NCI-H460 (cell line): ENCODE data around the gene HCRT. TPM values are rescaled to one million over a fixed set of nuclear protein-coding genes. Genes with fewer than 3 reads are reported as not detected.

Experiments used
- DNase-seq: peaks from one replicate; pipeline ENCODE4 v3.0.0-alpha.2; 2016; ENCODE audit warnings: low read depth; ENCODE audit errors: extremely low read depth
- total RNA-seq: library from RNA; depleted of rRNA; stranded (reverse); fragments of >200 nt; shearing (Covaris generic); gene quantifications from 2 replicates; pipeline ENCODE4 v1.2.3, GENCODE V29; 2014

HCRT gene
- total RNA-seq, 1 experiment from 2014 or later, result not detected

DNA sequence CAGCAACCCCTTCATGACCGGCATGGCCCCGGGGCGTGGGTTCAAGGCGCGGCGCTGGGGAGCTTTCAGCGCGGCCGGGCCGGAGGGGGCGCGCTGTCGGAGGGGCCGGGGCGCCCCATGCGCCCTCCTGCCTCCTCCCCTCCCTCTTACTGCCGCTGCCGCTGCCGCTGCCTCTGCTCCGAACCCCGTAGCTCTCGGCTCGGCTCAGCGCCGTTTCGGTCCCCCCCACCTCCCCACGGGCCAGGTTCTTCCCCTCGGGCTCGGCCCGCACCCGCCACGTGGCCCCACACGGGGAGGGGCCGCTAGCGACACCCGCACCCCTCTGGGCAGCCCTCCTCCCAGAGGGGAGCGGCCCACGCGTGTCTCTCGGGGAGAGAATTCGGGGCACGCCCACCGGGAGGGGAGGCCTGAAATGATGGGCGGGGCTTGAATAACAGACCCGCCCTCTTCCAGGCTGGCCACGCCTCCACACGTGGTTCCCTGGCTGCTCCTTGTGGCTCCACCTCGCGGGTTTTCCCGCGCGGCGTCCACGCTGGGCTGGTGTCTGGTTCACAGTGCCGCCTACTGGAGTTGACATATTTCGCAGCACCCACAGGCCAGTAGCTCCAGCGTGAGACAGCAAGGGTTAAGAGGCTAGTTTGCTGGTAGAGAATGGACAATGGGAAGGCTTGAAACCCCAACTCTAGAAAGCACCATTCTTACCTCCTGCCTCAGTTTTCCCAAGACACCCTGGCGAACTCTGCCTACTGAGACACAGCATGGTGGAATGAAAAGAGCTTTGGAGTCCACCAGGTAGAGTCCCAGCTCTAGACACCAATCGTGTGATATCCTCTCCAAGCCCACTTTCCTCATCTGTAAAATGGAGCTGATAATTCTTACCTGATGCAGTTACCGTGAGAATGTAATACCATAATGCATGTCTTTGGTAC is 4.1 kb downstream of the HCRT start, which contains the start of gene KCNH4:
TSS of gene KCNH4 (minus strand) at position 221 of the 929 bp plus-strand sequence. CDS start at position 24, 197 bp downstream.
- peak; percentile 29 for DNase-seq

DNA sequence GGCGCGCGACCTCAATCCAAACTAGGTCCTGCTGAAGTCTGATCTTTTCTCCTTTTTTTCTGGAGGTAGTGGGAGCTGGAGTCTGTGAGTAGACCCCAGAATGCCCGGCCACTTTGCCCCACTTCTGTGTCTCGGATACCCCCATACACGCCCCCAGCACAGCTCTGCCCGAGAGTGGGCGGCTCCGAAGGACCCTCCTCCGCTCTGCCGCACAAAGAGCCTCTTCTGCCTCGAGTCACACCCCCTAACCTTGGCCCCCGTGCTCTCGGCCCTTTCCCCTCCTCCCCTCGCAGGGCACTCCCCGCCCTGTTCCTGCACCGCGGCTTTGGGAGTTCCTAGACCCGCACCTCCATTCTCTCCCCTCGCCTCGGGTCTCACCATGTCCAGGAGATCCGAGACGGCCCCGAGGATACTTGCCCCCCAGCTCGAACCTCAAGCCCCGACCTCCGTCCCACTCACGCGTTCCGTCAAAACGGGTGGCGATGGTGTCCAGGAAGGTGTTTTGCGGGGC is 4.8 kb downstream of the HCRT start:
- no peak for DNase-seq

DNA sequence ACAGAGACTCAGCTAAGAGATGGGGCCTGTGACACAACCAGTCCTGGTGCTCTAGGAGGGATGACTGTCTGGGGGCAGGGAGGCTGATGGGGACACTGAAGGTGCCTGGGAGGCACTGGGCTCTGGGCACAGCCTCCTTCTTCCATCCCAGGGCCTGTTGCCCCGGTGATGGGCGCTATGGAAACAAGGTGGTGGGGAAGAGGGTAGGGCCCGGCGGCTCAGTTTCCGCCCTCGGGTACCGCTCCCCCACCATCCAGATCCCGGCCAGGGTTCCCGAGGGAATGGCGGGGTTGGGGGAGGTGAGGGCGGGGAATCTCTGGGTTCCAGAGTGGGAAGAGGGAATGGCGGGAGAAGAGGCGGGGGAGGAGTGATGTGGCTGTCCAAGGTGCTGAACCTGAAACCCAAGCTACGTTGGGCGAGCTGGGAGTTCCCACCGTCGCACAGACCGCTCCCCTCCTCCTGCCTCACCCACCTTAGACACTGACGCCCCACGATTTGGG is 5.3 kb downstream of the HCRT start:
- peak; percentile 43 for DNase-seq

DNA sequence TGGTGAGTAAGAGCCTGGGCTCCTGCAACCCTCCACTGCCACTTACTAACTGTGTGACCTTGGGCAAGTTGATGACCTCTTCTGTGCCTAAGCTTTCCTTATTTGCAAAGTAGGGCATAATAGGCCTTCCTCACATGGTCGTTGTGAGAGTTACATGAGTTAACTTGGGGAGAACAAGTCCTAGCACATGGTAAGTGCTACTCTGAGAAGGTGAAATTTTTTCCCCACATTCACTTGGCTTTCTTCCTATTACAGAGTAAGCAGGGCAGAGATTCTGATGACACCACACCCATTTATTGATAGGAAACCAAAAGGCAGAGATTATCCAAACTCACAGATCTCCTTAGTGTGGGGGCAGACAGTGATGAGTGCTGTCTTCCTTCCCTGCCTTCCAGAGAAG is 5.9 kb downstream of the HCRT start:
- DNase-seq, result no peak

DNA sequence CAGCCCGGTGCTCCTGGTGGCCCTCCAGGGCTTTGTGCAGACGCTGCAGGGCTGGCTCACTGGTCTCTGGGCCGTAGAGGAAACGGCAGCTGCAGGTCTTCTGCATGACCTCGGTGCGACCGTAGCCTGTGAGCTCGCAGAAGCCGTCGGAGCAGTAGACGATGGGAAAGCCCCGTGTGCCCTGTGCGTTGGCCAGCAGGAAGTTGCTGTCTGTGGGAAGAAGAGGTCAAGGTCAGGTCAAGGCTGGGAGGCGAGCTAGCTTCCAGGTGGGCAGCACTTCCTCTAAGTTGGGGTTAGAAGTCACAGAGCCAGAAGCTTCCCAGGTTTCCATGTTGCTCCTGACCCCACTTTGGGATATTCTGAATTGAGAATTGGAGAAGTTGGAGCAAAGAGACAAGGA is 6.4 kb downstream of the HCRT start:
- DNase-seq, result no peak

DNA sequence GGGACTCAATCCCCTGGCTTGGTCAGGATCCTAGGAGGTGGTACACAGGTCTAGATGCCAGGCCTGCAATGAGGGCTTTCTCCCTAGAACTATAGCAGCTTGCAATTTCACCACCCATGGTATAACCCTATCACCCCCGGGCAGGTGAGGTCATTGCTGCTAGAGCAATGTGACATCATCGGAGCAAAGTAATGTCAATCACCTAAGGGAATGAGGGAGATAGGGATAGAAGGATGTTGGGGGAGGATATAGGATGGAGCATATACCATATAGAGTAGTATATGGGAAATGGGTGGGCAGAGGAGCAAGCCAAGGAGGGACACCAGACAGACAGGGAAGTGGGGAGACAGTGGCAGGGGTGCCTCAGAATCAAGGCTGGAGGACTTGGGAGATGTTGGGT is 7.6 kb downstream of the HCRT start:
- no peak for DNase-seq

DNA sequence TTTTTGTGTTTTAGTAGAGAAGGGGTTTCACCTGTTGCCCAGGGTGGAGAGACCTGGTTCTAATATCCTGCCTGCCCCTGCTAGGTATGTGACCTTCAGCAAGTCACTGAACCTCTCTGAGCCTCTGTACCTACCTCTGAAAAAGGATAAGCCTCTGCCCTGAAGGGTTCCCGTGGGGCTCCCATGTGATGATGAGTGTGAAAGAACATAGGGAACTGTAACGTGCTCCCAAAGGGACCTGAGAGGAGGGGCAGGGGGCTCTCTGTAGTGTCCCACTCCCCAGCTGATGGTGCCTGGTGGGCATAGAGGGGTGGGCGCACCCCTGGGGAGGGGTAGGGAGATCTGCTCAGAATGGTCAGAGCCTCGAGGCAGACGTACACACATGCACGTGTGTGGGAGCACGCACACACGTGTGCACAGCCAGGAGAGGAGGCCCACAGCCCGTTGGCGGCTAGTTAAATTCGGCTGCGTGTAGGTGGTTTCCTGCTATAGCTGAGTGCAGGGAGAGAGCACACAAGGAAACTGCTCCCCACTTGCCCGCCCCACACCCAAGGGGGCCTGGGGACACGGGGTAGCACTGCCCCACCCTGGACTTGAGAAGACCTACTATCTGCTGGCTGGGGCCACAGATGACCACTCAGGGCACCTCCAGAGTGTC is 11.0 kb downstream of the HCRT start:
- no peak for DNase-seq

DNA sequence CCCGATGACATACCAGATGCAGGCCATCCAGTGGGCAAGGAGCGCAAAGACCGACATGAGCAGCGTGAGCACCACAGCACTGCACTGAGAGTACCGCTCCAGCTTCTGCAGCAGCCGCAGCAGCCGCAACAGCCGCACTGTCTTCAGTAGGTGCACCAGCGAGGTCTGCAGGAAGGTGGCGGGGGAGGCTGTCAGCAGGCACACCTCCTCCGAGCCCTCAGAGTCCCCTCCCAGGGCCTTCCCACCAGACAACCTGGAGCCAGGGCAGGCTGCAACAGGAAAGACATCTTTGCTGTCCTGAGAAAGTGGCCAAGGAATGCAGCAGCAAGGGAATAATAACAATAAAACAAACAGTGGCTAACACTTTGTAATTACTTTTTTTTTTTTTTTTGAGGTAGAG is 13.4 kb downstream of the HCRT start:
- no peak for DNase-seq

DNA sequence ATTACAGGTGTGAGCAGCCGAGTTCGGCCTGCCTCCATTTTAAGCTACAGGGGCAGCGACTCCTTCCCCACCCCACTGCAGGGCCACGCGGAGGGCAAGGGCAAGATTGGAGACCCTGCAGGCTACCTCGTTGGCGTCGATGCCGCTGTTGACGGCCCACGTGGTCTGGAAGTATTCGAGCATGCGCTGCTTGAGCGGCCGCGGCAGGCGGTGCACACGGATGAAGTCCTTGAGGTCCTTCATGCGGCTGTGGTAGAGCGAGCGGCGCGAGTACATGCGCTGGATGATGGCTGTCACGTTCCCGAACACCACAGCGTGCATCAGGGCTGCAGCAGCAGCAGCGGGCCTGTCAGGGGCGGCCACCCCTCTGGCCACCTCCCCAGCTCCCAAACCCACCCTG is 15.9 kb downstream of the HCRT start:
- no peak for DNase-seq

DNA sequence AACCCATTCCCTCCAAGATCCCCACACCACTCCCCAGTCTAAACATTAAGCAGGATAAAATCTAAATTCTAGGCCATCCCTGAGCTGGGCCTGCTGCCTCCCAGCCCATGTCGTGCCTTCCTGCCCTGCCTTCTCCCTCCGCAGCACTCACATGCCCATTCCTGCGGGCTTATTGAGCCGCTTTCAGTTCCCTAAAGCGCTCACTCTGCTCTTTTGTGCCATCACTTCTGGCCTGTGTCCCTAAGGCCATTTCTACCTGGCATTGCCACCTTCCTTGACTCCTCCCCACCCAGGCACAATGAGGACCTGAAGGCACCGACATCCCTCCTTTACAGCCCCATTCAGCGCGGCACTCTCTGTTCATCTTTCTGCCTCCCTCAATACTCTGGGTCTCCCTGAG is 17.4 kb downstream of the HCRT start:
- DNase-seq, result no peak

DNA sequence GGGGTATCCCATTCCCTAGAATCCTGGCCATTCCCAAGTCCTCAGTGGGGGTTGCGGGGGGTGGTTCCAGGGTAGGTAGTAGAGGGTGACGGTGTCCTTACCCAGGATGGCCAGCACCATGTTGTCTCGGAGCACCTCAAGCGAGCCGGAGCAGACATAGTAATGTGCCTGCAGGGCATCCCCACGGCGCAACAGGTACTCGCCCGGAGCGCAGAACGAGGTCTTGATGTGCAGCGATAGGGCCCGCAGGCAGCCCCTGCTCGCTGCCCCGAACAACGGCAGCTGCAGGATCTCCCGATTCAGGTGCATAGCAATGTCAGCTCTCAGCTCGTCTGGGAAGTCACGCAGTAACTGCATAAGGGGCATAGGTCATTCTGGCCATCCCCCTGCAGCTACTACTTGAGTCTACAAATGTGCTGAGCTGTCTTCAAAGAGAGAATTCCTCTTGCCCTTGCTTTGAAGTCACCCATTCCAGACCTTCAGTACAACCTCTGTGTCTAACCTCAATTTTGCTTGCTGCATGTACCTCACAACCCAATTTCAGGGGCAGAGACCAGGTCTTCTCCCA is 19.0 kb downstream of the HCRT start:
- DNase-seq, result no peak

DNA sequence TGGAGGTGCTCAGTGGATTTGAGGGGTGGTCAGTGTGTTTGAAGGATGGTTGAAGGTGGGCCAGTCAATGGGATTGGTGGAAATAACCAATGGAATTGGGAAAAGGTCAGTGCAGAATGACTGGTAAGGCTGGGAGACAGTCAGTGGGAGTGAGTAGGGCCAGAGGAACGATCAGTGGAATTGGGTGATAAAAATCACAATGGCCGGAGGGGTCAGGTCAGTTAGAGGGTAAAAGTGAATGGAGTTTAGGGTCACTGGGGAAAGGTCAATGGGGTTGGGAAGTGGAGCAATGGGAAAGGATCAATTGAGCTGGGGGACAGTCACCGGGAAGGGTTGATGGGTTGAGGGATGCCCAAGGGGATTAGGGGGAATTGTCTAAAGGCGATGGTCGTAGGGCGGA is 19.5 kb downstream of the HCRT start:
- DNase-seq, result no peak

DNA sequence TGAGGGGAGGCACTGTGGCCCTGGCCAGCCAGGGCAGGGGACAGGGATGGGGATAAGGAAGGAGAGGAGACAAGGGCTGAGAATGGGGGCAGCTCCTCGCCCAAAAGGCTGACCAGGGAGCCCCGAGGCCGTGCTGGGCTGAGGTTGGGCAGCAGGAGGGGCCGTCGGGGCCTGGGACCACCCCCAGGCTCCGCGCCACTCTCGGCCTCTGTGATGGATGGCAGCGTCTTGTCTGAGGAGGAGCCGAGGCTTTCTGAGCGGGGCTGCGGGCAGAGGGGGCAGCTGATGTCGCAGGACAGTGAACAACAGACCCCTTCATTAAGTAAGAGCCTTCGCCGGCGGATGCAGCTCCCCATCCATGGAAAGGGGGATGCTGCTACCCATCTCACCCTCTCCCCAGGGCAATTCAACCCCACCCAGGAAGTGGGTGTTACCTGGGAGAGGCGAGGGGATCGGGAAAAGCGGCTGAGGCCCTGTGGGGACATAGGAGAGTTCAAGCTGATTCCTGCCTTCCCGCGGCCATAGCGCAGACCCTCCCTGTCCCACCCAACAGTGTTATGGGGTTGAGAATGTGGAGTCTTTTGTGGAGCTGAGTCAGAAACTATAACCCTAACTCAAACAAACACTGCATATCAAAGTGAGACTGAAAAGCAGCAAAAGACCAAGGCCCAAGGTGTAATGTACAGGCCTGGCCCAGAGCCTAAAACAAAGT is 21.4 kb downstream of the HCRT start:
- DNase-seq, result no peak

DNA sequence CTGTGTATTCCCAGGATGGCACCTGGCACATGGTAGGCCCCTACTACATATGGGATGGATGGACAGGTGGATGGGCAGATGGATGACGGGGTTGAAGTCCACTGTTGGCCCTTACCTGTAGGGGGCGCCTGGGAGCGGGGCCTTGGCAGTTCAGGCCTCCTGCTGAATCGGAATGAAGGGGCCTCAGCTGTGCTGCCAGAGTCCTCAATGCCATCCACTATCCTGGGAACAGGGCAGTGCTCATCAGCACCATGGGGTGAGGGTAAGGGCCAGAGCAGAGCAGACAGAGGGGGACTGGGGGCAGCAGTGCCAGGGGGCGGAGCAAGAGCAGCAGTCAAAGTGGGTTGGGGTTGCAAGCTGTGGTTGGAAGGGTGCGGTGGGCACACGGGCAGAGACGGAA is 22.1 kb downstream of the HCRT start:
- no peak for DNase-seq

DNA sequence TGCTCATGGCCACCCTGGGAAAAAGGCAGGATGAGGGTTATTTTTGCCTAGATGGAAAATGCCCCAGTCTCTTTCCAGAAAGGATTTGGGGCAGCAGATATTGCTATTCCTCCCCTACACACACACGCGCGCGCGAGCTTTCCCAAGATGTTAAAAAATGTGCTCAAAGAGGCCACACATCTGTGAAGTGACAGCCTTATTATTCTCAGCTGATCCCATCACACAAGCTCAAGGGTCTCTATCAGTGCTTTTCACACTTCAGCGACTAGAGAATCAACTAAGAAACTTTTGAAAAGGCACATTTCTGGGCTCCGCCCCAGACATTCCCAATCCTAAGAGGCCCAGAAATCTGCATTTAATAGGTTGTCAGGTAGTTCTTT is 24.7 kb downstream of the HCRT start:
- no peak for DNase-seq

DNA sequence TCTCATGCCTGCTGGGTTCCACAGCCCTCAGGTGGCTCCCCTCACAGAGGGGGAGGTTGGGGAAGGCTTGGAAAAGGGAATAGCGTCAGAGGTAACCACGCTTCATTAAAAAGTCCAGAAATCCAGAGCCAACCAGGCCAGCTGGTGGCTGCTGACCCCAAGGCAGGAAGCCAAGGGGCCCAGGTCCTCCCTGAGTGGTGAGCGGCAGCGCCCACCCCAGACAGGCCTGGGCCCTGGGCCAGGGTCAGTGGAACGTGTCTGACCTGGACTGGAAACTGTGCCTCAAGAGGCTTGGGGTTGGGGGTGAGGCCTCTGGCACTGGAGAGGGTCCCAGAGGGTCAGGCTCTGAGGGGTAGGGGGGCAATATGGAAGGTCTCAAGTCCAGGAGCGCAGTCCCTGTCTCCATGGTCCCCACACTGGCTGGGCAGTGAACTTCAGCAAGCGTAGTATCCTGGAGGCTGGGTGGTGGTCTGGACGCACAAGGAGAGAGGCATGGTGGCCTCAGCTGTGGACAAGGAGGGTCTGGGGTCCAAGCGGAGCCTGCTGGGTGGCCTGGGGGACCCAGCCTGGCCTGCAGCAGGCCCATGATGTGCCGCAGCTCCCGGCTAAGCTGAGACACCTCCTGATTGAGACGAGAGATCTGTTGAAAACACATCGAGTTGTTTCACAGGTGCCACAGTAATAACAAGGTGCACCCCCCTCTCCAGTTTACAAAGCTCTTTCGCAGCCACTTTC is 25.3 kb downstream of the HCRT start:
- no peak for DNase-seq

DNA sequence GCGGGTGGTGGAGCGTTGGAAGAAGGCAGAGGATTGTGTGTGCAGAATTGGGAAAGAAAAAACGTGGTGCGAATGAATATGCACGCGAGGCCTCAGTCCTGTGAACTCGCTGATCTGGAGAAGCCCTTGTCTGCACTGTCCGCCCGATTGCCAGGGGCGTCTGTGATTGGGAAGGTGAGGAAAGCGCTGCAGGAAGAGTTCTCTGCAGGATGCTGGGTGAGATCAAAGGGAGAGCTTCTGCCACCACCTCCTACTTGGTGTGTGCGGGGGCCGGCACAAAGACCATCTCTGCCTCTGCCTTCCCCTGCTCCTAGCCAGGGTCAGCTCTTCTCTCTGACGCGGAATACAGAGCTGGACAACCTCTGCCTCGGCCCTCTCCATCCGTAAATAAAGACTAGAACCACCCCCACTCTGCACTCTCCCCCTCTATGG is 29.6 kb downstream of the HCRT start:
- DNase-seq, result no peak

DNA sequence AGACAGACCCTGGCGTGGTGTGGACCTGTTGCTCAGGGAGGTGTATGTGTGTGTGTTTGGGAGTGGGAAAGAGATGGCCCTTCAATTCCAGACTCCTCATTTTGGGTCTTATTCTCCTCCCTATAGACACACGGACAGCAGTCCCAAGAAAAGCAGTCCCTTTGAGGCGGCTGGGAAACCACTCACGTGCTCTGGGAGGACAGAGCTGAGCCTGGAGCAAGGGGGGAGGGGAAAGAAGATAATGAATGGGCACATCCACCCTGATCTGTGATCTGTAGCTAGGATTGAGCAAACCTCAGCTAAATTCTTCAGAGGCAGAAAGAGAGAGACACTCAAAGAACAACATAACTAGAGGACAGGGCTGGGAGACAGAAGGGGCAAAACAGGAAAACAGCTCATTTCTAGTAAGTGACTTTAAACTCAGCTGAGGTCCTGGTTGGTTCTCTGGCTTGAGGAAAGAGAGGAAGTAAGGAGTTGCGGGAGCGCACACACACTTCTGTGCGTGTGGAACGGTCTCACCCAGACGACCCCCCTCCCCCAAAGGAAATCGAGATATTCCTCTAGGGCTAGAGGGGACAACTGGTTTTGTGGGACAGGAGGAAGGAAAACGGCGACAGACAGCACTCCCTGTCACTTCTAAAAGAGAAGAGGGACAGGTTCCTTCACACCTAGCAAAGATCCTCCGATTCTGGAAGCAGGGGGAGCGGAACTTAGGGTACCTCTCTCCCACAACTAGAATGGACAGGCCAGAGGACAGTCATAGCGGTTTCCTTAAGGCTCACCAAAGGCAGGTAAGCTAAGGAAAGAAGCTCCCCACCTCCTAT is 31.1 kb downstream of the HCRT start:
- no peak for DNase-seq
